Renal cortical epithelial cell (primary cell): Measurements from ENCODE around the gene VDAC1. TPM values are rescaled to one million over a fixed set of nuclear protein-coding genes. Genes with fewer than 3 reads are reported as not detected.
"Not testable (repeated sequence)": the region's sequence is repeated elsewhere in the genome, so short reads cannot be mapped to it uniquely, and the experiment has no call there.

Source experiments
- DNase-seq: peaks from one replicate; pipeline ENCODE4 v3.0.0-alpha.2; 2011; ENCODE audit warnings: low read depth
- total RNA-seq: library from RNA; depleted of rRNA; stranded (reverse); fragments of >200 nt; gene quantifications from 2 replicates; pipeline ENCODE4 v1.2.3, GENCODE V29; 2014

The VDAC1 gene
- total RNA-seq, 1 donor from 2014 or later: 517 TPM

DNA sequence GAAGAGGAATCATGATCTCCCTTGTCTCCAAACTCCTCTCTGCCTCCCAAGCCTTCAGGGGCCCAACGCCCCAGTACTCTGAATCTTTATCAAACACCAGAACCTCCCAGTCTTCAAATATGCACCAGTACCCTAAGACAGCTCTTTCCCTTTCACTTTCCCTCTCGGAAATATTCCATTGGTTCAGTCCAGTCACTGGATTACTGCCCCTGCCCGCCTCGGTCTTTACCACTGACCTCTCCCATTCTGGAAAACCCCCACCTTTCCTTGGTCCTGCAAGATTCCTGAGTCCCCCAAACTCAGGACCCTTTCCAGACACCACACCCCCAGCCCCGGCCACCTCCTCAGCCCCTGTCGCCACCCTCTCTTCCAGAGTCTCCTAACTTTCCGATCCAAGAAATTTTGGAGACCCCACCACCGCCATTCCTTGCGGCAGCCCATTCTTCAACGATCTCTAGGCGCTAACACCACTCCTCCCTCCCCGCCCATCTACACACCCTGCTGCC, 37.0 kb downstream of the VDAC1 start:
- peak; percentile 54 for DNase-seq

DNA sequence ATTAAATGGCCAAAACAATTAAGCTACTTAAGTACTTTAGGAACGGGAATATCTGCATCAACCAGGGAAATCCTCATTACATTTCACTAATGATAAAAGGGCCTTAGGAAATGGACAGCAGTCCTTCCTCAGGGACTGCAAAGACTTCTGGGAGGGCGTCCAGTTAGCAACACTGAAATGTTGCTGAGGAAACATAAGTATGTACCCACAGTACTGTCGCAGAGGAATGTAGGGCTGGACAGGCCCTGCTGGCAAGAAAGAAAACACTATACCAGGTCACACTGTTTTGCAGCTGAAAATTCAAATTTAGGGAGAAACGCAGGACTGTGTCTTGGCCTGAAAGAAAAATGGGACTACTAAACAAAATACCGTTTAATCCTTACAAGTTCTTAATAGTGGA, 37.7 kb downstream of the VDAC1 start:
- DNase-seq: peak; percentile 41

DNA sequence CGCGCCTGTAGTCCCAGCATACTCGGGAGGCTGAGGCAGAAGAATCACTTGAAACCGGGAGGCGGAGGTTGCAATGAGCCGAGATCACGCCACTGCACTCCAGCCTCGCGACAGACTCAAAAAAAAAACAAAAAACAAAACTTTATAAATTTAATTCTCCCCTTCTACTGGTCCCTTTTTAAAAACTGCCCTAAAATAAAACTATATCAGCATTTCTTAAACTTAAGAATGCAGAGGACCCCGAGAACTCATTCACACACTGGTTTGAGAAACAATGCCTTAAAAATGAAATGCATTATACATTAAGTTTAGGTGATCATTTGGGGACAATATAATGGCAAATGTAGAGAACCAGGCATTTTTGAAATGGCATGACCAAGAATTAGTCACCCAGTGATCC, 38.7 kb downstream of the VDAC1 start:
- DNase-seq: no peak

DNA sequence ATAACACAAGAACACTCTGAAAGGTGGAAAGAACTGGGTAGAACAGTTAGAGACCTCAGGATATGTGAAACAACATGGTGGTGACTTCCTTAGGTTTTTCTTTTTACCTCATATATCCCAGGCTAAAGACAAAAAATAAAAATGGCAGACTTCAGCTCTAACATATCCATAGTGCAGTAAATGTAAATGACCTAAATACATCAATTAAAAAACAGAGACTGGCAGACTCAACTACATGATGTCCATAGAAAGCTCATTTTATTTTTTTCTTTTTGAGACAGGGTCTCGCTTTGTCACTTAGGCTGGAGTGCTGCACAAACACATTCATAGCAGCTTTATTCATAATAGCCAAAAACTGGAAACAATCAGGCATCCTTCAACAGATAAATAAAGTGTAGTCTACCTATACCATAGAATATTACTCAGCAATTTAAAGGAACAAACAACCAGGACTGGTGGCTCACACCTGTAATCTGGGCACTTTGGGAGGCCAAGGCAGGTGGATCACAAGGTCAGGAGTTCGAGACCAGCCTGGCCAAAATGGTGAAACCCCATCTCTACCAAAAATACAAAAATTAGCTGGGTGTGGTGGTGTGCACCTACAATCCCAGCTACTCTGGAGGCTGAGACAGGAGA, 41.2 kb downstream of the VDAC1 start:
- no peak for DNase-seq

DNA sequence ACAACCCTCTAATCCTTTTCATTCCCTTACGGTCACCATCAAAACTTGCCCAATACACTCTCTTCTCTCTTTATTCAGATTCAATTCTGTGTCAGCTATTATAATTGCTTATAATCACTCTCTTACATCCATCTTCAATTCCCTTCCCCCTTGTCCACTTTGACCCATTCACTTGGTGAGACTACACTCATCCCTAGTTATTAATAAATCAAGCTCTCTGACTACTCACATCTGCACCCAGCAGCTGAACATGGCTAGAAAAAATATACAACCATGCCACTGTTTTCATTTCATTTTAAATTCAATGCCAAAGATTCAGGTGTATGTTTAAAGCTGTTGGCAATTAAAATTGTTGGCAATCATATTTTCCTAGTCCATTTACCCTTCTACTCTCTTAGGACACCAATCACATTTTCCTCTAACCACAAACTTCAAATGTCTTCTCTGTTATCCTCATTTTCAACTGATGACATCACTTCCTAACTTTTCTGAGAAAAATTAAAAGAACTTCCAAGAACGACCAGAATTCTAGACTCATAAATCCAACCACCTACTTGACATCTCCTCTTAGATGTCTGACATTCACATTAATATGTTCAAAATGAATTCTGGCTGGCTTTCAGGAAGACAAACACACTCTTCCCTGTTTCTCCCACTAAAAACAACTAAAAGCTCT, 41.8 kb downstream of the VDAC1 start:
- peak; percentile 53 for DNase-seq

DNA sequence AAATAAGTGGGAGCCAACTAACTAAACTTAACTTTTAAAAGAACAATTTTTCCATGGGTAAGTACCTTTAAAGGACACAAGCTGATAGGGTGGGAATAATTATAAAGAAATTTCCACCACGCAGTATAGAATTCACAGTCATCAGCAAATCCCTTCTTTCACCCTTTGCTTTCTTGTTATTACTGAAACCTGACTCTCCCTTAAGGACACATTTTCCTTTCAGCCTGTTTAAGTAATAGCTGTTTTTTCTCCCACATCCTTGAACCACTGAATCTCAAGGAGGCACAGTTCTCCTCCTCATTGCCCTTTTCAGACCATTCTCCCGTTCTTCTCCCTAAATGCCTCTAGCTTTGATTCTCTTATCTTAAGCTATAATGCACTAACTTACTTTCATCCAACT, 42.6 kb downstream of the VDAC1 start:
- no peak for DNase-seq

DNA sequence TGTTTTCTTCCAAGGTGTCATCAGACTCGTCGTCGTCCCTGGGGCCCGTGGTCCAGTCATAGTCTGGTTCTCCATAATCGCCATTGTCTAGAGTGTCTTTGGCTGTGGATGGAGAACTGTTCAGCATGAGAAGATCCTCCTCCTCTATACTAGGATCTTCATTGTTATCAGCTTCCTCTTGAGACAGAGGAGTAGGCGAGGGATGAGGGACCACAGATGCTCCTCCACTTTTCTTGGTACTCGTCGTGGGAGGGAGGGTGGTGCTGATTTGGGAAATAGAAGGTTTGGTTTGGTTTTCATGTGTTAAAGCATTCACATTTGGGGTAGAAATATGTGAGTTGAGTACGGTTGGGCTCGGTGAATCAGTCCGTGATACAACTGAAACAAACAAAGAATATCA, 45.1 kb downstream of the VDAC1 start:
- no peak for DNase-seq

DNA sequence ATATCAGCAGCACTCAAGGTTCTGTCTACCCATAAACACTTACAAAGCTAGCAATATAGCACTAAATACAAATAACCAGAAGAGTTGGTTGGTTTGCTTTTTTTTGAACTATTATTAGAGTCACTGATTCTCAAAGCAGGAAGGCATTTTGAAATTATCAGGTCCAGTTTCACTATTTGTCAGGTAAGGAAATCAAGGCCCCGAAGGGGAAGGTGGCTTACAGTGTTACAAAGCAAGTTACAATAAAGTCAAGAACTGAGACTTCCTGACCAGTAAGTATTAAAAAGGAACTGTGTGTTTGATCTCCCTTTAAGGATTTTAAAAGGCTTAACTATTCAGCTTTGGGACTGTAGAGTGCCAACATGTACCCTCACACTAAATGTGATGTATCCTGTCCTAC, 47.2 kb downstream of the VDAC1 start:
- DNase-seq: no peak

GRCh38 chr5:133957080-133957479, 47.7 kb downstream of the VDAC1 start:
- no peak for DNase-seq

GRCh38 chr5:133956196-133956595, 48.6 kb downstream of the VDAC1 start:
- DNase-seq: not testable (repeated sequence)

- DNase-seq: peak; percentile 77
Measured at GRCh38 chr5:133953568-133954145, 51.1 kb downstream of the VDAC1 start.

GRCh38 chr5:133952729-133953567, 51.8 kb downstream of the VDAC1 start:
- DNase-seq: peak; percentile 88

- no peak for DNase-seq
Measured at GRCh38 chr5:133950821-133951612, 53.8 kb downstream of the VDAC1 start.

DNA sequence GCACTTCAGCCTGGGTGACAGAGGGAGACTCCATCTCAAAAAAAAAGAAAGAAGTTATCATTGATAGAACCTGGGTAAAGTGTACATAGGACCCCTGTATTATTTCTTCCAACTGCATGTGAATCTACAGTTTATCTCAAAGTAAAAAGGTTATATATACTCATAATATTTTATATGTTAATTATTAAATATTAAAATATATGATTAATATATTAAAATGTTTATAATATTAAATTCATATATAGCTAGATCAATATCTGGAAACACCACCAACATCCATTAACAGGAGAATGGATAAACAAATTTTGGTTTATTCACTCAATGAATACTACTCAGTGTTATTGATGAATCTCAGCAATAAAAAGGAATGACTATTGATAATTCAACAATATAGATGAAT, 56.1 kb downstream of the VDAC1 start:
- DNase-seq: no peak

DNA sequence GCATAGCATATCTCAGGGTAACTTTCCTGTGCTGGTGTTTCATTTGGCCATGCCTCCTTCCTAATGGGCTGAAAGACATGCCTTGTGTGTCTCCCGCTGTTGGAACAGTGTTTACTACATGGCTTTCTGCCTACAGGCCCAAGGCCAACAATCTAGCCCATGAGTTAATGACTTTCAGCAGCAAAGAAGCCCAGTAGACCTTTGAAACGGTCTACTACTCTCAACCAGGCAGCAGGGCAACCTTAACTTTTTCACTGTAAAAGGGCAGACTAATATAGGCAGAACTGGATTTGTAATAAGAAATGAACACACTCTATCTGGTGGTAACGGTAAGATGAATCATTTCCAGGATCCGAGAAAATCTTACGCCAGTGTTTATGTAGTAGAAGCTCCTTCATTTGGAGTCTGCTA, 57.3 kb downstream of the VDAC1 start:
- DNase-seq: peak; percentile 82

- DNase-seq: no peak
Measured at GRCh38 chr5:133945568-133945967, 59.2 kb downstream of the VDAC1 start.

- DNase-seq: peak; percentile 66
Measured at GRCh38 chr5:133944263-133945185, 60.3 kb downstream of the VDAC1 start.

- no peak for DNase-seq
Measured at GRCh38 chr5:133943475-133943817, 61.3 kb downstream of the VDAC1 start.

DNA sequence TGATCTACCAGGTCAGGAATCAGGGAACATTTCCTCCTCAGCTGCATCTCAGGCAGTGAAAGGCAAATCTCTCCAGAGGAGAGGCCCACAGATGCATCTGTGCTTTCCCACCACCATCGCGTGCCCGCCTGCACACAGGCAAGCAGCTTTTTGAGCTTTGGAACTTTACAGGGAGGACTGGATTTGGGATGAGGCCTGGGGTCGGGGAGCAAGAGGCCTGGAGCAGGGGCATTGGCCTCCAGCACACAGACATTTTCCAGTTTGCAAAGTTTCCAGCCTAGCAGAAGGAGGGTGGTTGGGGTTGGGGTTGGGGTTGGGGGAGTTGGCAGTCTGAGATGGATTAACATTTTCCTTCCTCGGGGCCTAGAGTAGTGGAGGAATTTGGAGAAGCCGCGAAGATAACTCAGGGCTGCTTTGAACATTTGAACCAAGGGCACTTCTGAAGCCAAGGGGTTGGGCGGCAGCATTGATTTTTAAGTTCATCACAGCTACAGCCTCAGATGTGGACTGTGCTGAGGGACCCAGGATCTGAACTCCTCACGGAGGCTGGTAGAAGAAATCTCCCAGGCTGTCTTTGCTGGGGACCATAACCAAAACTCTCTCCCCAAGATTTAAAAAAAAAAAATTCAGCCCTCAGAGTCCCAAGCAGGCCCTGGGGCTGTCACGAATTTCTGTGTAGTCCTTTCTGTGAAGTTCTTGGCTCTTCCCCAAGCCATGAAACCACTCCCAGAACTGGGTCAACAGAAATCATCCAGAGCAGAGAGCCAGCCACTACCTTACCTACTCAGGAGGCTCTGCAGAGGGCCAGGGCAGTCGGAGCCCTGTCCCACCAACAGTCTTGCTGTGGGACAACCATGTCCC, 61.9 kb downstream of the VDAC1 start:
- no peak for DNase-seq
